GM18868 (cell line): ENCODE data around the gene PHF14.
A peak's percentile ranks its signal among the peaks of the same experiment; 100 is the strongest.
"Not testable (repeated sequence)": the region's sequence is repeated elsewhere in the genome, so short reads cannot be mapped to it uniquely, and the experiment has no call there.

Source experiments
- ATAC-seq: cut with Tn5 transposase; IDR thresholded peaks from one replicate; pipeline ENCODE4 v1.9.1; 2021; ENCODE audit warnings: mild to moderate bottlenecking, moderate library complexity; ENCODE audit not compliant: unreplicated experiment

Gene PHF14

DNA sequence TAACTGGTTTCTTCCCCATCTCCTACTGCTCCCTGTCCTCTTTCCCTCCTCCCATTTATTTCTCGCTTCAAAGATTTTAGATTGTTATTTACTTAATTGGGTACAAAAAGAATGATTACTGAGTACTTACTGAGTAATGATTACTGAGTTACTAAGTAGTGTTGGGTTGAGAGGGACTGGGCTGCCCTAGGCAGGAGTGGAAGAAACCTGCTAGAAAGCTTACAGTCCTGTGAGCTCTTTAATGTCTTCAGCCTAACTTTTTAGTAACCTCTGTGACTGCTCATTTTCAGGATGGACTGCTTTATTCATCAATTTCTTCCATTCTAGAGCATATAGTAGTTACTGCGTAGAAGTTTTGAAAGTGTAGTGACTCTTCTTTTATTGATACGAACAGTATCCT is 7.6 kb downstream of the PHF14 start:
- ATAC-seq, result no peak

- ATAC-seq, result not testable (repeated sequence)
Measured at GRCh38 chr7:10990748-10991147, 17.1 kb downstream of the PHF14 start.

DNA sequence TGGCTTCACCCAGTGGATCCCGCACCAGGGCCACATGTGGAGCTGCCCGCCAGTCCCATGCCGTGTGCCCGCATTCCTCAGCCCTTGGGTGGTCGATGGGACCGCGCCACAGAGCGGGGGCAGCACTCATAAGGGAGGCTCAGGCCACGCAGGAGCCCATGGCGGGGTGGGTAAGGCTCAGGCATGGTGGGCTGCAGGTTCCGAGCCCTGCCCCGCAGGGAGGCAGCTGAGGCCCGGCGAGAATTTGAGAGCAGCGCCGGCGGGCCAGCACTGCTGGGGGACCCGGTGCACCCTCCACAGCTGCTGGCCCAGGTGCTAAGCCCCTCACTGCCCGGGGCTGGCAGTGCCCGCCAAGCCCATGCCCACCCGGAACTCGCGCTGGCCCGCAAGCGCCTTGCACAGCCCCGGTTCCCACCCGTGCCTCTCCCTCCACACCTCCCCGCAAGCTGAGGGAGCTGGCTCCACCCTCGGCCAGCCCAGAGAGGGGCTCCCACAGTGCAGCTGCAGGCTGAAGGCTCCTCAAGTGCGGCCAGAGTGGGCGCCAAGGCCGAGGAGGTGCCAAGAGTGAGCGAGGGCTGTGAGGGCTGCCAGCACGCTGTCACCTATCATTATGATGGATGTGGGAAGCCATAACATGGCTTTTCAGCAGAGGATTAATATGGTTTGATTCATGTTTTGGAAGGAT is 22.0 kb downstream of the PHF14 start:
- not testable (repeated sequence) for ATAC-seq

- peak; percentile 49 for ATAC-seq
Measured at GRCh38 chr7:10998996-10999757, 25.5 kb downstream of the PHF14 start.

DNA sequence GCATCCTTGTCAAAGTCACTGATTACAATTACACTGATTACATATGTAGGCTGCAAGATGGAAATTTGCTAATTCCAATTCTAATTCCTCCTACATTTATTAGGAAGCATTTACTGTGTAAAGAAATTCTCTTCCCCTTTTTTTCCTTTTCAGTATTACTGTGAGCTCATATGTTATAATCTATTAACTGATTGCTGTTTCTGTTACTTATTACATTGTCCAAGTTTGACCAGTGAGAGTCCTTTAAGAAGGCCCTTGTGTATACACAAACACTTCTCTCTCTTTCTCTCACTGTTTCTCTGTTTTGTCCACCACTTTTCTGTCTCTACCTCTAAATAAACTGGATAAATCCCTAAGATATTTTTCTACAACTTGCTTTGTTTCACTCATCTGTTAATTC is 31.5 kb downstream of the PHF14 start:
- no peak for ATAC-seq

DNA sequence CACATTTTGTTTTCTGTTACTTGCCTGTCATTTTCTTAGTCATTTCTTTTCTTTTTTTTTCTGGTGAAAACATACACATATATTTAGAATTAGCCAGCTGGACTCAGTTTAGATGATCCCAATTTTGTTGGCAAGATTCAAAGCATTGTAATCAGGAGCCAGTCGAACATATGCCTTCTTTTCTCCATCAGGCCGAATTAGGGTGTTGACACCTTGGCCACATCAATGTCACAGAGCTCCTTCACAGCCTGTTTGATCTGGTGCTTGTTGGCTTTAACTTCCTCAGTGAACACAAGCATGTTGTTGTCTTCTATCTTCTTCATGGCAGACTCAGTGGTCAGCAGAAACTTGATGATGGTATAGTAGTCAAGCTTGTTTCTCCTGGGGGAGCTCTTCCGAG is 32.6 kb downstream of the PHF14 start:
- no peak for ATAC-seq

GRCh38 chr7:11009631-11010030 is 36.0 kb downstream of the PHF14 start:
- no peak for ATAC-seq

GRCh38 chr7:11021468-11021867 is 47.8 kb downstream of the PHF14 start:
- no peak for ATAC-seq

- no peak for ATAC-seq
Measured at GRCh38 chr7:11026452-11027359, 53.0 kb downstream of the PHF14 start.

DNA sequence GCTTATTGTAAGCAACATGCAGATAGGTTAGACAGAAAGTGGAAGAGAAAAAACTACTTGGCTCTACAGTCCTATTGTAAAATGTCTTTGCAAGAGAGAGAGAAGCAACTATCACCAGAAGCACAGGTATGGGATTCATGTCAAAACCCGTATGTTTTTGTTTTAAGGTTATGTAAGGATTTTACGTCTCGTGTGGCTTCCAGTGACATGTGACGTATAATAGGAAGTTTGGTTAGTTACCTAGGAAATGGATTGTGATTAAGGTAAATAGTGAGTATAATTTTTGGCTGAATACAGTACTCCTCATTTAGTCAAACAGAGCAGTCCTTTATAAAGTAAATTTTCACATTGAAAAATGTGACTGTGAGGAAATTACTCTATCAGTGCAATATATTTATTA is 62.0 kb downstream of the PHF14 start:
- ATAC-seq, result no peak

DNA sequence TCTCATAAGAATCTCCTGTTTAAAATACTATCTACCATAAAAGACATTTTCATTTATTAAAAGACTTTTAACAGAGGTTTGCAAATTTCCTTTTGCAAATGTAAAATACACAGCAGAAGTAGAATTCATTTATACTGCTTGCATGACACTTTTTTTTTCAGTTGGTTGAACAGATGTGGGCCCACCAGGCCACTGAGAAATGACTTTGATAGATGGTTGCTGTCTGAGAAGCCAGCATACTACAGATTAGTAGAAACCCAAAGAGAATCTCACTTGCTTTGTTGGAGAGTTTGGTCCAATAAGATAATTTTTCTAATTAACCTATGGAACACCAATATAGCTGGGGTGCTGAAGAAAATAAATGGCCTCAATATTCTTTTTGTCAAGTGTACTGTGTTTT is 66.3 kb downstream of the PHF14 start:
- no peak for ATAC-seq

GRCh38 chr7:11054033-11054432 is 80.4 kb downstream of the PHF14 start:
- ATAC-seq, result no peak

- no peak for ATAC-seq
Measured at GRCh38 chr7:11060893-11061292, 87.2 kb downstream of the PHF14 start.

DNA sequence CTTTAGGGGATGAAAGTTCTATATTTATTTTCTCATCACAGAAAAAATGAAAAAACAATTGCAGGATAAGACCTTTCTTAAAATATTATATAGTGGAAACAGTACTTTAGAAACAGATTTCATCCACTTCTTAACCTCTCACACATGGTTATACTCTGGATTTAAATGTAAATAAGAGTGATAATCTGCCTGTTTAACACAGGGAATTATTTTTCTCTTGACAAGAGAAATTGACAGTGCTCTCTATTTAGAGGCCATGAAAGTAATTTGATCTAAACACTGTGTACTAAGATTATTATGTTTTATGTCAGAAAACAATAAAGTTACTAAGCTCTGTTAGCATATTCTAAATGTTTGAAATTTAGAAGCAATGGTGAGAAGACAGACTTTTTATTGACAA is 88.4 kb downstream of the PHF14 start:
- no peak for ATAC-seq

DNA sequence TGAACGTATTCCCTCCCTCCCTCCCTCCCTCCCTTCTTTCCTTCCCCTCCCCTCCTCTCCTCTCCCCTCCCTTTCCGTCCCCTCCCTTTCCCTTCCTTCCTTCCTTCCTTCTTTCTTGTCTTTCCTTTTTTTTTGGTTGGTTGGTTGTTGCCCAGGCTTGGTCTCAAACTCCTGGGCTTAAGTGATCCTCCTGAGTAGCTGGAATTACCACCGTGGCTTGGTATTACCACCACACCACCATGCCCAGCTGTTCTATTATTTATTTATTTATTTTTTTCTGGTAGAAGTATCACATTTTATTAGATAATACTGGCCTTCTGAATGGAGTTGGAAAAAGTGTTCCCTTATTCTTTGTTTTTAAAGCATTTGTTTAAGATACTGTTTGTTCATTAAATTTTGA is 95.9 kb downstream of the PHF14 start:
- ATAC-seq, result no peak

GRCh38 chr7:11077816-11078215 is 104.1 kb downstream of the PHF14 start:
- no peak for ATAC-seq

DNA sequence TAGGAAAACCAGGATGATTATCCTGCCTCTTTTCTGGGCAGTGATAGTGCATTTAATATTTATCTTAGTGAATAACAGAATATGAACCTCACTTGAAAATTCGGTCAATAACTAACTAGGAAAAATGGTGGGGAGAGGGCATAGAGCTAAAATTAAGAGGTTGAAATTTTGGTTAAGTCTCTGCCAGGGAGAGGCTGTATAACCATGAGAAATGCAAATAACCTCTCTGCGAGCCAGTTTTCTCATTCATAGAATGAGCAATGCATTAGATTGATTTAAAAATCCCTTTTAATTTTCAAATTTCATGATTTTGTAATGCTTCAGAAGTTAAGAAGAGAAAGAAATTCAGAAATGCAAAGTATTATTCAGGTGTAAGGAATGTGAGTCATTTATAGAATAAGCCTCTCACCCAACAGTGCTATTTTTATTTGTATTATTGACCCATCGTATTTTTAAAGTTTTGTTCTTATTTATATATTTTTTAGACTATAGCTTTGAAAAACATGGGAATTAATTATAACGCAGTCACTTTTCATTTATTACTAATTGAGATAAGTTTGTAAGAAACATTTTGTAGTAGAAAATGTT is 104.7 kb downstream of the PHF14 start:
- ATAC-seq, result peak; percentile 61

DNA sequence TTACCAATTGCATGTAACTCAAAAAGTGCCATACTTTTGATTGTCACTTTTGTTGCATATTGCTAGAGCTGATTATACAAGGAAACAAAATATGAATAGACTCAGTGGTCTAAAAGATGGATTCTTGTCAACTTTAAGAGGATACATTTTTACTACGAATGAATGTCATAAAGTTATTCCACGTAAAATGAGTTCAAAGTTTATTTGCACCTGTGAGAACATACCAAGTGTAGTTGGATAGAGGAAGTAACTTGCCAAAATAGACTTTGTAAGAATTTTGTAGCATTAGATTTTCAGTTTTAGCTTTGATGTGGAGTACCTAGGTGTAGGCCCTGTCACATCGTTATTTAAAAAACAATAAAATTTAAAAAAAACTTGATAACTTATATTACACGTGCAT is 106.2 kb downstream of the PHF14 start:
- ATAC-seq, result no peak

DNA sequence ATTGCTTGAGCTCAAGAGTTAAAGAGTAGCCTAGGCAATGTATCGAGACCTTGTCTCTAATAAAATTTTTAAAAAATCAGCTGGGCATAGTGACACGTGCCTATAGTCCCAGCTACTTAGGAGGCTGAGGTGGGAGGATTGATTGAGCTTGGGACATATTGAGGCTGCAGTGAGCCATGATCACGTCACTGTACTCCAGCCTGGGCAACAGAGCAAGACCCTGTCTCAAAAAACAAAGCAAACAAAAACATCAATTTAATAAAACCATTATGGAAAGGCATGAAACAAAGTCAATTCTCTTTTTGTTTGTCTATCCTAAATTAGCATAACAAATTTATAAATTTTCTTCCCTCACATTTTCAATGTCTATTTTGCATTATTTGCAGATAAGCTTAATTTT is 108.4 kb downstream of the PHF14 start:
- ATAC-seq, result no peak

GRCh38 chr7:11082552-11083213 is 109.0 kb downstream of the PHF14 start:
- ATAC-seq, result no peak

DNA sequence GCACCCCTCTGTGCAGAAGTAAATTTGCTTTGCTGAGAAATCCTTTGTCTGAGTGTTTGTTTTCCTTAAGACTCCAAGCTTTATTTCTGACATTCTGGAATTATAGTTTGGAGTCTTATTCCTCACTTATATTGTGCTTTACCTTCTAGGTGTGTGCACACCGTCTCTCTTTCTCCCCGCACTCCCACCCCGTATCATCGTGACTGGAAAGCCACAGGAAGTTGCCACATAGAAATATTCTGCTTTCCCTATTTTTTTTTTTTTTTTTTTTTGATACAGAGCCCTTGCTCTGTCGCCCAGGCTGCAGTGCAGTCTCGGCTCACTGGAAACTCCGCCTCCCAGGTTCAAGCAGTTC is 109.5 kb downstream of the PHF14 start:
- ATAC-seq, result no peak
